SKM-1 treated with dmso at 0.1 percent for 144 hours (cell line): ENCODE measurements around the gene DNAAF1.
A peak's percentile ranks its signal among the peaks of the same experiment; 100 is the strongest.
"Not testable (repeated sequence)": the region's sequence is repeated elsewhere in the genome, so short reads cannot be mapped to it uniquely, and the experiment has no call there.

ENCODE experiments used
- DNase-seq: peaks from one replicate; lab custom pipeline; 2025; ENCODE audit not compliant: unreplicated experiment; lab: John Stamatoyannopoulos, UW

Gene DNAAF1

GRCh38 chr16:84182680-84183571, 37.8 kb downstream of the DNAAF1 start:
- DNase-seq, result no peak

DNA sequence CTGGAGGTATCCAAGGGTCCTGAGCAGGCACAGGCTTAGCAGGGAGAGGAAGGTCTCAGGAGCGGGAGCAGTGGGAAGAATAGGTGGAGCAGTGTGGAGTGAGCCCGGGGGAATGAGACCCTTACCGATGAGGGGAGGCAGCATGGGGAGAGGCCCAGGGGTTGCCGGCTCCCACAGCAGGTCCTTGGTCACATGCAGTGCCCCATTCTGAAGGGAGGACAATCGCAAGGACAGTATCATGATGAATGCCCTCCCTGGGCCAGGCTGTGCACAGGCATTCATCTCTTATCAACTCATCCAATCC, 38.4 kb downstream of the DNAAF1 start:
- DNase-seq, result no peak

DNA sequence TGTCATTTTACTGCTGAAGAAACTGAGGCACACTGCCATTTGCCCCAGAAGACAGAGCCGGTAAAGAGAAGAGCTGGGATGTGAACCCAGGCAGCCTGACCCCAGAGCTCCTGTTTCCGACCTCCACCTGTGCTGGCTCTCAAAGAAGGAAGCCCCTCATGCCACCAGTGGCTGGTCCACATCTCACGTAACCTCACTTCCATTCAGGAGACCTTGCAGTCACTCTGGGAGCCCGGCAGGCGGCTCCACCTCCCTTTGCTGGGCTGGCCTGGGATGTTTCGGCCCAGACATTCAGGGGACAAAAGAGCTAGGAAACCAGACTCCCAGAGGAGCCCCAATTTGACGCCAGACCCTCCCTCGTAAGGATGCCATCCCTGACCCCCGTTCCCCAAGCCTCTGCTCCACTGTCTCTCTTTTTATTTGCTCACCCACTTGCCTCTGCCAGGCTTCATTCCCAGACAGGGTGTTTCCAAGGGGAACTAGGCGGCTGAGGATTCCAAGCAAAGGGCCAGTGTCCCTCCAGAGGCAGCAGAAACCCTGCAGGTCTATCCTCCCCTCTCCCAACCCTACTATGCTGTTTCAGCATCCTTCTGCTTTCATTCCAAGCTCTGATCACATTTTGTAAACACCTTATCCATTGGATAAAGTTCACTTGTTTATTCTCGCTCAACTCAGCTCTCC, 38.9 kb downstream of the DNAAF1 start:
- DNase-seq, result no peak

- DNase-seq, result no peak
Measured at GRCh38 chr16:84184775-84185174, 39.7 kb downstream of the DNAAF1 start.

- peak; percentile 86 for DNase-seq
Measured at GRCh38 chr16:84186685-84187437, 41.8 kb downstream of the DNAAF1 start, which contains the start of gene TAF1C. TSS of gene TAF1C (minus strand) at chr16:84187057. CDS start at chr16:84184988, 2,069 bp downstream.

GRCh38 chr16:84190731-84191388, 45.8 kb downstream of the DNAAF1 start, which contains the start of gene ADAD2:
TSS of gene ADAD2 (plus strand) at chr16:84191157. CDS start at chr16:84191231, 74 bp downstream.
- DNase-seq, result no peak

- no peak for DNase-seq
Measured at GRCh38 chr16:84191466-84191865, 46.4 kb downstream of the DNAAF1 start.

GRCh38 chr16:84193480-84193879, 48.4 kb downstream of the DNAAF1 start:
- no peak for DNase-seq

DNA sequence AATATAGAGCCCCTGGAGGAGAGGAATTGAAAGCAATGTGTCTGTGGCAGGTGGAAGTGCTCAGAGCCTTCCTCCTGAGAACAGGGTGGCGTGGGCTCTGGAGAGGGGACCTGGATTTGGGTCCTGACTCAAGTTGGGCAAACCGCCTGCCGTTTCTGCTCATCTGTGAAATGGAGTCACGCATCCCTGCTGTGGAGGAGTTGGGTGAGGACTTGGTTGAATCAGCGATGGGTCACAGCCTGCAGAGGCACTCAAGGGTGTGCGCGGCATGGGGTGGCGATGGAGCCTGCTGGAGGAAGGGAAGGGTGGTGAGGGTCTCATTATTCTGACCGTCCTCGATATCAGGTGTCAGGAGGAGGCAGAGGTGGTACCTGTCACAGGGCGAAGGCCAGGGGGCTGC, 48.9 kb downstream of the DNAAF1 start:
- no peak for DNase-seq

GRCh38 chr16:84194470-84195200, 49.5 kb downstream of the DNAAF1 start:
- no peak for DNase-seq

GRCh38 chr16:84195201-84196093, 50.3 kb downstream of the DNAAF1 start:
- no peak for DNase-seq

- DNase-seq, result no peak
Measured at GRCh38 chr16:84196101-84196500, 51.0 kb downstream of the DNAAF1 start.

GRCh38 chr16:84196727-84197394, 51.8 kb downstream of the DNAAF1 start:
- no peak for DNase-seq

GRCh38 chr16:84197466-84198128, 52.5 kb downstream of the DNAAF1 start:
- DNase-seq, result no peak

- no peak for DNase-seq
Measured at GRCh38 chr16:84198401-84198800, 53.3 kb downstream of the DNAAF1 start.

- DNase-seq, result no peak
Measured at GRCh38 chr16:84199097-84199496, 54.0 kb downstream of the DNAAF1 start.

DNA sequence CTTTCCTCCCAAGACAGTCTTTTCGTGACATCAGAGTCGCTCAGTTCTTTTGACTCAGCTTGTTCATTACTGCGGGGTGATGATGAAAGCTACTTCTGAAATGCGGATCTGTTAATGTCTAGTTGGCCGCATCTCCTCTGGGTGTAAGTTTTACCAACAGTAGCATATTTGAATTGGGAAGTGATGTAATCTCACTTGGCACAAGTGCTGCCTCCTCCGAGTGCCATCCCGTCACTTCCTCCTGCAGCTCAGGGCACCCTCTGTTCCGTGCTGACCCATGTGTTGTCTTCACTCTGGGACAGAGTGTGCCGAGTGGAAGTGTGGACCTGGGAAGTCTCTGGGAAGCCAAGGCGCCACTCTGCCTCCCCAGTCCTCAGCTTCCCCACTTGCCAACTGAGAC, 54.8 kb downstream of the DNAAF1 start:
- peak; percentile 66 for DNase-seq

DNA sequence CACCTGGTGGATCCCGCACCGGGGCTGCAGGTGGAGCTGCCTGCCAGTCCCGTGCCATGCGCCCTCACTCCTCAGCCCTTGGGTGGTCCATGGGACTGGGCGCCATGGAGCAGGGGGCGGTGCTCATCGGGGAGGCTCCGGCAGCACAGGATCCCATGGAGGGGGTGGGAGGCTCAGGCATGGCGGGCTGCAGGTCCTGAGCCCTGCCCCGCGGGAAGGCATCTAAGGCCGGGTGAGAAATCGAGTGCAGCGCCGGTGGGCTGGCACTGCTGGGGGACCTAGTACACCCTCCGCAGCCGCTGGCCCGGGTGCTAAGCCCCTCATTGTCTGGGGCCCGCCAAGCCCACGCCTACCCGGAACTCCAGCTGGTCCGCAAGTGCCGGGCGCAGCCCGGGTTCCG, 59.4 kb downstream of the DNAAF1 start:
- DNase-seq, result not testable (repeated sequence)
